Measurements from ENCODE around the gene MIEF2.

The MIEF2 gene

GRCh38 chr17:18309202-18309601, 48.7 kb downstream of the MIEF2 start:
- DNase-seq (ENCODE audit: low read depth): no peak
- TF ChIP-seq CTCF (IDR thresholded peaks at IDR 0.05; ENCODE audit: control insufficient read depth, insufficient read depth, low read depth, low read length, missing control alignments): no peak
- no peak overlapping the region for H3K4me3 ChIP-seq (ENCODE audit: control insufficient read depth, low read depth, low read length)

GRCh38 chr17:18314059-18314730, 53.7 kb downstream of the MIEF2 start:
- no peak for TF ChIP-seq CTCF (IDR thresholded peaks at IDR 0.05; ENCODE audit: control insufficient read depth, insufficient read depth, low read depth, low read length, missing control alignments)
- peak overlapping the region; percentile 84 for H3K4me3 ChIP-seq (ENCODE audit: control insufficient read depth, low read depth, low read length)
- DNase-seq (ENCODE audit: low read depth): no peak

- peak; percentile 95 for DNase-seq (ENCODE audit: low read depth)
- peak within 1 kb of the TSS; percentile 84 for H3K4me3 ChIP-seq (ENCODE audit: control insufficient read depth, low read depth, low read length)
- no peak for TF ChIP-seq CTCF (IDR thresholded peaks at IDR 0.05; ENCODE audit: control insufficient read depth, insufficient read depth, low read depth, low read length, missing control alignments)
These were observed 54.5 kb downstream of the MIEF2 start, which contains the start of the genes SMCR8 and TOP3A for GRCh38 chr17:18314731-18315561. SMCR8 (plus strand) TSS chr17:18315293; CDS start chr17:18315790, 497 bp downstream. TOP3A (minus strand) TSS chr17:18314994; CDS start chr17:18314778, 216 bp downstream.

- TF ChIP-seq CTCF (IDR thresholded peaks at IDR 0.05; ENCODE audit: control insufficient read depth, insufficient read depth, low read depth, low read length, missing control alignments): no peak
- peak overlapping the region; percentile 84 for H3K4me3 ChIP-seq (ENCODE audit: control insufficient read depth, low read depth, low read length)
- no peak for DNase-seq (ENCODE audit: low read depth)
These were observed 55.1 kb downstream of the MIEF2 start for GRCh38 chr17:18315562-18315922.

- peak overlapping the region; percentile 84 for H3K4me3 ChIP-seq (ENCODE audit: control insufficient read depth, low read depth, low read length)
- DNase-seq (ENCODE audit: low read depth): no peak
- no peak for TF ChIP-seq CTCF (IDR thresholded peaks at IDR 0.05; ENCODE audit: control insufficient read depth, insufficient read depth, low read depth, low read length, missing control alignments)
These were observed 55.5 kb downstream of the MIEF2 start for GRCh38 chr17:18315961-18316360.
